Stimulated activated CD8-positive, alpha-beta memory T cell treated with anti-CD3 and anti-CD28 coated beads, Interleukin-15, amount 100 ng/mL, for 1 hour (primary cell): ENCODE data around the gene GJD2.

Experiments
- DNase-seq: peaks from one replicate; pipeline ENCODE4 v3.0.0-alpha.2; 2020; ENCODE audit warnings: low read depth

Gene GJD2

DNA sequence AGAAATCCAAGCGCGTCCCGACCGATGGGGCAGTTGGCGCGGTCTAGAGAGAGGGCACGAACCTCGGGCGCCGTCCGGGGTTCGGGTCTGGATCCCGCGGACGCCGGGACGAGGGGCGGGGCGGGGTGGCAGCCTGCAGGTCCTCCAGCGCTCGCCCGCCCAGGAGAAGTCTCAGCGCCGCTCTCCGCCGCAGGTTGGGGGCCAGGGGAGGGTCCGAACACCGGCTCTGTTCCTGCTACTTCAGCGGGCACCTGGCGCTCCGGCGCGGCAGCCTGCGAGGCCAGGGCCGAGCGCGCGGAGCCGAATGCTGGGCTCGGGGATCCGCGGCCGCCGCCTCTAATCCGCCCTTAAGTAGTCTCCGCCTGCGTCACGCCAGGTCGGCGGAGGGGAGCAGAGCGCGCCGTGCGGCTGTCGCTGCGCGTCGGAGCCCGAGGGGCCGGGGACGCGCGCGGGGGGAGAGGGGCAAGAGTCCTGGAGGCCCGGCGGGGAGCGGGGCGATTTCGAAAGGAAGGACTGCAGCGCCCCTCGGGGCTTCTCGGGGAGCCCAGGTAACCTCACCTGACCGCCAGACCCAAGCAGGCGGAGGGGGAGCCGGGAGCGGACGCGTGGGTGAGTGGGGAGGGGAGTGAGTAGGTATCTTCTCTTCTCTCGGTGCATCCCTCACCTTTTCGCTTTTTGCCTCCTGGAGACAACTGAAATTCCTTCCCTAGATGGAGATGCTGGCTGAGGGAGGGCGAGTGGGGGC, at the start of gene GJD2:
GJD2 (minus strand) TSS at position 325 of the 745 bp plus-strand sequence. CDS start 510 bp downstream, outside the sequence.
- no peak for DNase-seq

GRCh38 chr15:34804113-34804512, 49.3 kb upstream of the GJD2 start:
- DNase-seq, result no peak

DNA sequence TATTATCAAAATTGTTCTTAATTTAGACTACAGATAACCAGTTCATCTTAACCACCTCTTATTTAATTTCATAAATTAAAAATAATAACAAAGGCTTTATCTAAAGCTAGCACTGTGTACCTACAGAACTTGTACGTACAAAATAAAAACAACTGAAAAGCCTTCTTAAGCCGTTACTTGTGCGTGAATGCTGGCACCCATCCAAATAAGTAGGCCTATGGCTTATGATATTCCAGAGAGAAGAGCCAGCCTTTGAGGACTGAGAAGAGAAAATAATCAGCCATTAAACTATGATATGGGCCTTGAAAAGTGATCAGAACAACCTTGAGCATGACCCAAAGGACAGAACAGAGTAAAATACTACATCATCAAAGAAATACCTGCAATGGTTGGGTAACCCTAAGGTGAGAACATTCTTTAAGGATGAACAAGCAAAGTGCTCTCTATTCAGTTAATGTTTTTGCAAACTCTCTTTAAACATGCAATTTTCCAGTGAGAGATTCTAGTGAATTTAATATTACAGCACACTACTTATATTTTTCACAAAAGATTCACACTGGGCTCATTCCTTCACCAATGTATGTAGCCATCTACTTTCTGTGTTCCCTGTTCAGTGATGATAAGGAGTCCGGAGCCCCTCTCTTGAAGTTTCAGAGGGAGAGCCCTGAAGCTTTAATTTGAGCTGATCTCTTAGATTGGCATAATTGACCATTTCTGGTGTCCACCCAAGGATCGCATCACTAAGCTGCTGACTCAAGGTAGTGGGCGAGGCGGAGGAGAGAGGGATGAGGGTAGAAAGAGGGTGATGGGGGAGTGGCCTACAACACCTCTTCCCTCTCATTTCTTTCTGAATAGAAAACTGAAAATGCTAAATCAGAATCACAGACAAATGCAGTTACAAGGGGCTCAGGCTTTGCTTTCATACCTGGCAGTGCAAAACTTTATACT, 48.3 kb upstream of the GJD2 start:
- DNase-seq, result no peak

- no peak for DNase-seq
Observed at GRCh38 chr15:34802371-34802770, 47.6 kb upstream of the GJD2 start.

DNA sequence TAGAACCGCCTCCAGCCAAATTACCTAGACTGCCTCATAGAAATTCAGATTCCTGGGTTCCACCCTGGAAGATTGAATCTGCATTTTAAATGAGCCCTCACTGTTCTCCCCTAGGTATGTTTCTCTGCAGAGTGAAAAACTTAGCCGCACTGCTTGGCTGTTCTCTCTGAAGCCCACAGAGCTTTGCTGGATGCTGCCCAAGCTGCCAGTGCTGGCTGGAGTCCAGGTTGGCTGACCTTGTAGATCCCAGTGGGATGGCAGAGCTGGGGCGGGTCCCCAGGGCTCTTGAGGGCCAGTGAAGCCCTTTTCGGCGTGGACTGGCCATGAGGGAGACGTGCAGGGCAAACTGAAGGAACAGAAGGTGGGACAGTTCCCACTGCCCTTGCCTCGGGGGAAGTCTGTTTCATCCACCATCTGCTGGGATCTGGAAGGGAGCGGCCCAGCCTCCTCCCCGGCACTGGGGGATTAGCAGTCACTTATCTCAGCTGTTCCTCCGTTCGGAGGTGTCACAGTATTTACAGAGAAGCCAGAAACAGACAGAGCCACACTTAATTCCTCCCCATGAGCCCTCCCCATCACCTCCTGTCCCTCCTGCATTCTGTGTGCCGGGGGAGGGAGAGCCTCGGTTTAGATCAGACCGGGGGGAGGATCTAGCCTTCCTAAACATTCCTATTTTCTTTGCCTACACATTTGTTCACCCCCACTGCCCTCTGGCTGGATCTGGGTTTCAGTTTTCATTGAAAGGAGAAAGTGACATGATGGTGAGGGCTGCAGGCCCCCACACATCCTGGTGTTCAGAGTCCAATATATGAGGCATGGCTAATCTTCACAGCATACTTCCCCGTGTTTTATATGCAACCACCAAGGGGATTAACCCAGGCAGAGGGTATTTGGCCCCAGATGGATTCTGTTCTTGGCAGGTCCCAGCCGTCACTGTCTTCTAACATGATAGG, 44.6 kb upstream of the GJD2 start:
- no peak for DNase-seq

GRCh38 chr15:34796847-34797435, 42.1 kb upstream of the GJD2 start:
- no peak for DNase-seq

GRCh38 chr15:34795267-34796081, 40.7 kb upstream of the GJD2 start, which contains the start of gene ACTC1:
TSS of gene ACTC1 (minus strand) at chr15:34795549. CDS start at chr15:34794808, 741 bp downstream.
- DNase-seq, result no peak

GRCh38 chr15:34794590-34795206, 39.9 kb upstream of the GJD2 start:
- DNase-seq, result no peak

GRCh38 chr15:34793901-34794300, 39.1 kb upstream of the GJD2 start:
- no peak for DNase-seq

DNA sequence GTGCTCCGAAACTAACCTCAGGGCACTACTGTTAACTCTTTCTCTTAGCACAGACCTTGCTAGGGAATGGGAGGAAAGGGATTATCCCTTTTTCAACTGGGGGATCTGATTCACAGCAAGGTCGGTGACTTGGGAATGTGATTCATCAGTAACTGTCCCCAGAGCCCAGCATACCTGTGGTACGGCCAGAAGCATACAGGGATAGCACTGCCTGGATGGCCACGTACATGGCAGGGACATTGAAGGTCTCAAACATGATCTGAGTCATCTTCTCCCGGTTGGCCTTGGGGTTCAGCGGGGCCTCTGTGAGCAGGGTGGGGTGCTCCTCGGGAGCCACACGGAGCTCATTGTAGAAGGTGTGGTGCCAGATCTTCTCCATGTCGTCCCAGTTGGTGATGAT, 38.3 kb upstream of the GJD2 start:
- DNase-seq, result no peak

GRCh38 chr15:34791701-34792100, 36.9 kb upstream of the GJD2 start:
- DNase-seq, result no peak

DNA sequence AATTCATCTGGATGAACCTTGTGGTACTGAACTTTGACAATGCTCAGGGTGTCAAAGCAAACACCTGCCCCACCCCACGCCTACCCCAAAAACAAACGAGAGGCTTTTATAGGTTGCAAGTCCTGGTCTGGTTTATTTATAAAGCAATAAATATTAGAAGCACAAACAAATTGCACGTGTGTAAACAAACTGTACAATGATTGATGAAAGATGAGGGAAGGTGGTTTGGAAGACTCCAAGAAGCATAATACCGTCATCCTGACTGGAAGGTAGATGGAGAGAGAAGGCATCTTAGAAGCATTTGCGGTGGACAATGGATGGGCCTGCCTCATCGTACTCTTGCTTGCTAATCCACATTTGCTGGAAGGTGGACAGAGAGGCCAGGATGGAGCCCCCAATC, 35.3 kb upstream of the GJD2 start:
- DNase-seq, result no peak

GRCh38 chr15:34789326-34789725, 34.5 kb upstream of the GJD2 start:
- no peak for DNase-seq

DNA sequence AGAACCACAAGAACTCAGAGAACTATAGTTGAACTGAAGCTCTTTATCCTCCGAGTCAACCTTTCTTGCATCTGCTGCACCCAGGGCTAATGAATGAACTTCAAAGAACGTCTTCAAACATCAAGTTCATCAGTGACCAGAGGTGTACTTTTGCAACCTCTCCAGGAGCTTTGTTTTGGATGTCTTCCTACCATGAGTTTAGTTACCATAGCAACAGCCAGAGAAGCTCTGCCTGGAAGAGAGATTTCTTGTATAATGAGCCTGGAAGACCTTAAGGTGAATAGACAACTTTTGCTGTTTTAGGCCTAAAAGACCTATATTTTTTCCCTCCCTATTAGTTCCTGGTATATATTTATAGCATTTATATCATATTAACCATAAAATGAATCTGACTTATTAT, 31.4 kb upstream of the GJD2 start:
- no peak for DNase-seq

GRCh38 chr15:34783991-34784390, 29.2 kb upstream of the GJD2 start:
- no peak for DNase-seq

GRCh38 chr15:34783431-34783830, 28.6 kb upstream of the GJD2 start:
- DNase-seq, result no peak

DNA sequence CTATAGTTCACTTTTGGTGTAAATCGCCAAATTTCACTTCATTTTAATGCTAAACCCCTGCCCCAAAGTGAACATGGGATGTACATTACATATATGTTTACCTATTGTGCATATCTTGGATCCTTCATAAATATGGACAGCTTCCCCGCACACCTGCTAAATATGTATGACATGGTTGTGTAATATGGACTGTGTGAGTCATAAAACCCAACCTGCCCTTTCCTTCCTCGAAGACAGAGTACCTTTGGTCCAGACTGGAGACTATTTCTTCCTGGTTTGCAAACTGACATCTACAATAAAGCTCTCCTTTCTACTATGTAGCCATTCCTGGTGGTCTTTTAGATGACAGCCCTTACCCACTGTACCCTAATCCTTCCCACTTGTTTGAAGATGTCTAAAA, 28.1 kb upstream of the GJD2 start:
- no peak for DNase-seq

DNA sequence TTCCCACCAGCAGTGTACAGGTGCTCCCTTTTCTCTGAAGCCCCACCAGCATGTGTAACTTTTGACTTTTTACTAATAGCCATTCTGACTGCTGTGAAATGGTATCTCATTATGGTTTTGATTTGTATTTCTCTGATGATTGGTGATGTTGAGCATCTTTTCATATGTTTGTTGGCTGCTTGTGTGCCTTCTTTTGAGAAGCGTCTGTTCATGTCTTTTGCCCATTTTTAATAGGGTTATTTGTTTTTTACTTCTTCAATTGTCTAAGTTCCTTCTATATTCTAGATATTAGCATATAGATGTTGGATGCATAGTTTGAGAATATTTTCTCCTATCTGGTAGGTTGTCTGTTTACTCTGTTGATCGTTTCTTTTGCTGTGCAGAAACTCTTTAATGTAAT, 25.9 kb upstream of the GJD2 start:
- no peak for DNase-seq

GRCh38 chr15:34776606-34777105, 21.9 kb upstream of the GJD2 start:
- DNase-seq, result no peak

DNA sequence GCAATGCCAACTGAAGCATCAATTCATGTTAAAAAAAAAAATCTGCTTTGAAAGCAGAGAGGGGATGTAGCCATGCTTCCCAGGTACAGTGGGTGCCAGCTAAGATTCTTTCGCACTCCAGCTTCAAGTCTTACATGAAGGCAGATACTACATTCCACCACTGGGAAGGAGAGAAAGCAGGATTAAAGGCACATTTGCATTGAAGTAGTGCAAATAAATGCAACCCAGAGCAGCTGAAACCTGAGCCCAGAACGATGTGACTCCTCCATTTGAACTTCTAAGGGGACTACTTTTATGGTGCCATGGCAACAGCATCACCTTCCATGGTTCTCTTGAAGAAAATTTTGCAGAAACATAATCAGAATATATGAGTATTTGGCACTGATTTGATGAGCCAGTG, 19.1 kb upstream of the GJD2 start:
- no peak for DNase-seq
